Endothelial cell of umbilical vein (primary cell): ENCODE results near the gene ACP3. TPM values are rescaled to one million over a fixed set of nuclear protein-coding genes. Genes with fewer than 3 reads are reported as not detected.

Experiments used
- BruUV-seq: library from RNA; stranded (reverse); fragments of 400-500 nt; replicated peaks from 2 replicates; lab custom pipeline; 2021; lab: Mats Ljungman, UMichigan
- CTCF ChIA-PET: fragments of 300-600, 350-600 bp; sonication (Branson Sonifier 250); formaldehyde crosslinking; loops from one replicate; lab custom pipeline; 2021; ENCODE audit warnings: antibody characterized with exemption, inconsistent platforms; lab: Charles Lee
- POLR2A ChIA-PET: fragments of 300-600, 350-600 bp; sonication (Branson Sonifier 250); formaldehyde crosslinking; loops from one replicate; lab custom pipeline; 2021; ENCODE audit warnings: antibody characterized with exemption, inconsistent platforms; lab: Charles Lee
- DNase-seq: peaks from one replicate; pipeline ENCODE4 v3.0.0-alpha.2; 2011; ENCODE audit warnings: low read depth, low spot score
- FAIRE-seq: peaks from 2 replicates; lab custom pipeline; 2011; peaks lifted over from hg19 to GRCh38; lab: Jason Lieb, UNC
- H2AFZ ChIP-seq: 2 replicates; pipeline ENCODE4 v1.6.0; 2012; ENCODE audit warnings: low read depth, low read length, control low read depth, inconsistent platforms
- H3K27ac ChIP-seq: 2 replicates; pipeline ENCODE4 v1.5.1; 2011; ENCODE audit warnings: low read depth, mild to moderate bottlenecking, control low read depth, low read length, moderate library complexity; ENCODE audit not compliant: insufficient read depth
- H3K27me3 ChIP-seq, 2 experiments: 2 replicates each; pipeline versions ENCODE4 v1.6.0 to v1.6.1; 2011; ENCODE audit warnings: low read length in 2 of 2, mixed read lengths in 1 of 2; ENCODE audit not compliant: control insufficient read depth in 2 of 2, insufficient read depth in 2 of 2
- H3K36me3 ChIP-seq, 2 experiments: 2 replicates in 1 of 2; 3 replicates in 1 of 2; pipeline ENCODE4 v1.5.1; 2011; ENCODE audit warnings: low read length in 2 of 2, mild to moderate bottlenecking in 1 of 2, moderate library complexity in 1 of 2; ENCODE audit not compliant: control insufficient read depth in 2 of 2, insufficient read depth in 2 of 2; ENCODE audit errors: extremely low read depth in 1 of 2
- H3K4me1 ChIP-seq: 3 replicates; pipeline ENCODE4 v1.5.1; 2011; ENCODE audit warnings: mild to moderate bottlenecking, low read length; ENCODE audit not compliant: control insufficient read depth, insufficient read depth; ENCODE audit errors: extremely low read depth
- H3K4me2 ChIP-seq: 2 replicates; pipeline ENCODE4 v1.6.1; 2011; ENCODE audit warnings: low read length, control low read depth, mixed read lengths; ENCODE audit not compliant: insufficient read depth
- H3K4me3 ChIP-seq, 3 experiments: fragments of 200-600 bp in 1 of 3; sonication (generic), shearing (Covaris generic) in 1 of 3; replicated peaks in 1 of 3; 2 replicates each; pipeline ENCODE4 v1.5.1; 2011 to 2016; ENCODE audit warnings: control low read depth in 3 of 3, low read length in 3 of 3, mild to moderate bottlenecking in 2 of 3, inconsistent platforms in 1 of 3, low read depth in 1 of 3, moderate library complexity in 1 of 3; ENCODE audit not compliant: insufficient read depth in 1 of 3
- H3K79me2 ChIP-seq: 2 replicates; pipeline ENCODE4 v1.6.0; 2012; ENCODE audit warnings: low read length, inconsistent platforms; ENCODE audit not compliant: control insufficient read depth, insufficient read depth
- H3K9ac ChIP-seq: replicated peaks from 2 replicates; pipeline ENCODE3; 2011; ENCODE audit warnings: low read length, control low read depth; ENCODE audit not compliant: insufficient read depth; ENCODE audit errors: extremely low read depth
- H3K9me1 ChIP-seq: replicated peaks from 3 replicates; pipeline ENCODE4 v1.6.0; 2011; ENCODE audit warnings: mild to moderate bottlenecking, low read length; ENCODE audit not compliant: control insufficient read depth, insufficient read depth; ENCODE audit errors: extremely low read depth
- H3K9me3 ChIP-seq: replicated peaks from 2 replicates; pipeline ENCODE4 v1.5.1; 2012; ENCODE audit warnings: low read length, inconsistent platforms; ENCODE audit not compliant: control insufficient read depth, insufficient read depth
- H4K20me1 ChIP-seq: replicated peaks from 2 replicates; pipeline ENCODE3; 2011; ENCODE audit warnings: mild to moderate bottlenecking, low read length; ENCODE audit not compliant: control insufficient read depth, insufficient read depth; ENCODE audit errors: extremely low read depth
- CTCF ChIP-seq, 2 donors: IDR thresholded peaks; 1 replicate in 1 of 2; 2 replicates in 1 of 2; pipeline ENCODE4 v1.5.1; 2011; ENCODE audit warnings: low read length in 2 of 2, mild to moderate bottlenecking in 2 of 2, moderate library complexity in 2 of 2, control low read depth in 1 of 2, inconsistent platforms in 1 of 2, low read depth in 1 of 2; ENCODE audit not compliant: insufficient read depth in 1 of 2; ENCODE audit errors: extremely low read depth in 1 of 2
- EZH2 ChIP-seq: IDR thresholded peaks from 2 replicates; pipeline ENCODE4 v1.6.1; 2012; ENCODE audit warnings: borderline replicate concordance, low read depth, mild to moderate bottlenecking, moderate library complexity, low read length, inconsistent platforms; ENCODE audit not compliant: severe bottlenecking
- FOS ChIP-seq: IDR thresholded peaks from 2 replicates; pipeline ENCODE4 v1.6.1; 2011; ENCODE audit warnings: mild to moderate bottlenecking, low read length, moderate library complexity, borderline replicate concordance; ENCODE audit not compliant: insufficient read depth
- GATA2 ChIP-seq: IDR thresholded peaks from 2 replicates; pipeline ENCODE4 v1.7.0; 2011; ENCODE audit warnings: low read depth, mild to moderate bottlenecking, moderate library complexity, mixed read lengths, low read length; ENCODE audit not compliant: insufficient read length, insufficient read depth
- JUN ChIP-seq: IDR thresholded peaks from 2 replicates; pipeline ENCODE4 v1.6.1; 2011; ENCODE audit warnings: borderline replicate concordance, low read depth; ENCODE audit not compliant: insufficient read length, insufficient read depth
- MAX ChIP-seq: IDR thresholded peaks from 2 replicates; pipeline ENCODE4 v1.6.1; 2011; ENCODE audit not compliant: insufficient read depth, insufficient read length
- MYC ChIP-seq: IDR thresholded peaks from one replicate; pipeline ENCODE4 v1.6.1; 2011; ENCODE audit warnings: mild to moderate bottlenecking, low read depth, low read length
- POLR2A ChIP-seq: IDR thresholded peaks from 2 replicates; pipeline ENCODE4 v1.6.1; 2012; ENCODE audit warnings: low read depth, mild to moderate bottlenecking, control low read depth, low read length
- POLR2AphosphoS5 ChIP-seq: IDR thresholded peaks from 2 replicates; pipeline ENCODE4 v1.6.1; 2012; ENCODE audit warnings: low read depth, mild to moderate bottlenecking, control low read depth, low read length, moderate library complexity; ENCODE audit not compliant: insufficient read depth
- dilution Hi-C: fragments of 300-500 bp; cut with MboI; formaldehyde crosslinking; loops from one replicate; pipeline ENCODE4 v1.15.0; 2019; ENCODE audit warnings: low sequenced_read_pairs; ENCODE audit not compliant: extremely low pct_ligation_motif_present
- intact Hi-C: fragments of 100-400 bp; cut with micrococcal nuclease; formaldehyde crosslinking; loops from one replicate; pipeline ENCODE4 v1.10.0; 2022
- polyA plus RNA-seq, 4 experiments: library from polyadenylated mRNA; depleted of rRNA in 3 of 4; stranded (reverse) in 3 of 4; unstranded in 1 of 4; fragments of >200 nt; gene quantifications; 2 replicates each; pipeline versions ENCODE4 v1.2.1 to v1.2.3, GENCODE V29; 2011 to 2012; ENCODE audit warnings: missing spikeins in 1 of 4
- total RNA-seq: library from RNA; stranded (reverse); gene quantifications from 2 replicates; pipeline ENCODE4 v1.2.3, GENCODE V29; 2021

The ACP3 gene
- total and polyA plus RNA-seq, 2 donors (not counting 3 experiments of a cell fraction or from before 2014, with no cell fraction given), result not detected

- FAIRE-seq (no peak), DNase-seq (no peak)
- dilution Hi-C loops (no loop called here), intact Hi-C loops (no loop called here)
- ChIA-PET CTCF (no interaction called here), POLR2A (no interaction called here)
- H2AFZ ChIP-seq, result no peak overlapping the region
- H3K9ac ChIP-seq, result no peak overlapping the region
- no peak for TF ChIP-seq EZH2
- no peak for TF ChIP-seq POLR2AphosphoS5
- no peak for TF ChIP-seq FOS
- no peak for TF ChIP-seq MYC
- no peak for TF ChIP-seq GATA2
- no peak for TF ChIP-seq JUN
- no peak overlapping the region for H3K4me2 ChIP-seq
- H3K27me3 ChIP-seq, result peaks cover 1 to 7% of the 10 kb centered on the region in 2 experiments
- no peaks in the 10 kb centered on the region for H3K9me3 ChIP-seq
- H3K79me2 ChIP-seq, result no peaks in the 10 kb centered on the region
- no peaks in the 10 kb centered on the region for H3K9me1 ChIP-seq
- no peak overlapping the region for H3K27ac ChIP-seq
- H3K4me1 ChIP-seq, result no peaks in the 10 kb centered on the region
- no TSS peak for BruUV-seq
- no peak overlapping the region for H3K4me3 ChIP-seq
- no peaks in the 10 kb centered on the region for H4K20me1 ChIP-seq
- H3K36me3 ChIP-seq, result no peaks in the 10 kb centered on the region
These were observed 61.6 kb downstream of the ACP3 start for GRCh38 chr3:132378846-132379245.

DNA sequence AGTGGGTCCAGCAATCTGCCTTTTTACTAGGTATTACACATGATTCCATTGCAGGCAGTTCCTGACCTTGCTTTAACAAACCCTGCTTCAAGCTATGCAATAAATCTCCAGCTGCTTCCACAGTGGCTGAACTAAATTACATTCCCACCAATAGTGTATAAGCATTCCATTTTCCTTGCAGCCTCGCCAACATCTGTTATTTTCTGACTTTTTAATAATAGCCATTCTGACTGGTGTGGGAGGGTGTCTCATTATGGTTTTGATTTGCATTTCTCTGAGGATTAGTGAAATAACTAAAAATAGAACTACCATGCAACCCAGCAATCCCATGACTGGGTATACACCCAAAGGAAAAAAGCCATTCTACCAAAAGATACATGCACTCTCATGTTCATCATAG lies 63.7 kb downstream of the ACP3 start:
- DNase-seq (no peak), FAIRE-seq (no peak)
- intact Hi-C loops, result no loop called here
- POLR2A ChIA-PET, result no interaction called here
- Histone ChIP-seq H3K27me3 (peaks cover 1 to 7% of the 10 kb centered on the region in 2 experiments), H3K4me1 (no peaks in the 10 kb centered on the region), H3K9ac (no peak overlapping the region), H3K79me2 (no peaks in the 10 kb centered on the region), H4K20me1 (no peaks in the 10 kb centered on the region), H2AFZ (no peak overlapping the region), H3K36me3 (no peaks in the 10 kb centered on the region), H3K4me2 (no peak overlapping the region), H3K9me1 (no peaks in the 10 kb centered on the region), H3K9me3 (no peaks in the 10 kb centered on the region), H3K4me3 (no peak overlapping the region), H3K27ac (no peak overlapping the region)
- no peak for TF ChIP-seq MYC
- no peak for TF ChIP-seq GATA2
- no peak for TF ChIP-seq MAX
- TF ChIP-seq CTCF (IDR thresholded peaks at IDR 0.05; ENCODE audit: extremely low read depth in 1 of 2, insufficient read depth in 1 of 2, low read depth in 1 of 2, low read length in 2 of 2), result no peak
- TF ChIP-seq FOS, result no peak
- TF ChIP-seq EZH2, result no peak
- no peak for TF ChIP-seq JUN
- TF ChIP-seq POLR2AphosphoS5, result no peak
- TF ChIP-seq POLR2A, result no peak
- dilution Hi-C loops, result no loop called here
- BruUV-seq, result no TSS peak
- CTCF ChIA-PET, result no interaction called here
